GM23248 (cell line): ENCODE data around the gene CDH4. TPM values are rescaled to one million over a fixed set of nuclear protein-coding genes. Genes with fewer than 3 reads are reported as not detected.

Source experiments
- DNase-seq: peaks from one replicate; pipeline ENCODE4 v3.0.0-alpha.2; 2015
- H2AFZ ChIP-seq: fragments of 200-600 bp; sonication (generic); 2 replicates; pipeline ENCODE4 v1.6.1; 2016; ENCODE audit warnings: antibody characterized with exemption
- H3F3A ChIP-seq: fragments of 200-600 bp; sonication (generic); 2 replicates; pipeline ENCODE4 v1.6.1; 2016; ENCODE audit warnings: mild to moderate bottlenecking, antibody characterized with exemption, mixed run types; ENCODE audit not compliant: insufficient read depth
- H3K27ac ChIP-seq: fragments of 200-600 bp; sonication (generic); 2 replicates; pipeline ENCODE4 v1.5.1; 2016; ENCODE audit warnings: mild to moderate bottlenecking
- H3K27me3 ChIP-seq: fragments of 200-600 bp; sonication (generic); replicated peaks from 2 replicates; pipeline ENCODE4 v1.6.1; 2016; ENCODE audit warnings: mild to moderate bottlenecking; ENCODE audit not compliant: insufficient read depth
- H3K36me3 ChIP-seq: fragments of 200-600 bp; sonication (generic); 2 replicates; pipeline ENCODE4 v1.6.1; 2016; ENCODE audit warnings: low read depth, mild to moderate bottlenecking
- H3K4me1 ChIP-seq: fragments of 200-600 bp; sonication (generic); 2 replicates; pipeline ENCODE4 v1.6.1; 2016; ENCODE audit warnings: mild to moderate bottlenecking; ENCODE audit not compliant: insufficient read depth
- H3K4me2 ChIP-seq: fragments of 200-600 bp; sonication (generic); one replicate; pipeline ENCODE4 v1.6.1; 2016; ENCODE audit warnings: mild to moderate bottlenecking; ENCODE audit not compliant: unreplicated experiment
- H3K4me3 ChIP-seq: fragments of 200-600 bp; sonication (generic); 2 replicates; pipeline ENCODE4 v1.5.1; 2016; ENCODE audit warnings: mild to moderate bottlenecking
- H3K79me2 ChIP-seq: fragments of 200-600 bp; sonication (generic); 2 replicates; pipeline ENCODE4 v1.6.1; 2016; ENCODE audit warnings: mild to moderate bottlenecking; ENCODE audit not compliant: insufficient read depth
- H3K9ac ChIP-seq: fragments of 200-600 bp; sonication (generic); 2 replicates; pipeline ENCODE4 v1.6.1; 2016; ENCODE audit warnings: mild to moderate bottlenecking
- H3K9me2 ChIP-seq: fragments of 200-600 bp; sonication (generic); 2 replicates; pipeline ENCODE4 v1.6.1; 2016; ENCODE audit warnings: mixed run types, mild to moderate bottlenecking, moderate library complexity; ENCODE audit not compliant: insufficient read depth
- H3K9me3 ChIP-seq: fragments of 200-600 bp; sonication (generic); one replicate; pipeline ENCODE4 v1.6.1; 2017; ENCODE audit warnings: low read depth
- H4K20me1 ChIP-seq: fragments of 200-600 bp; sonication (generic); 2 replicates; pipeline ENCODE4 v1.6.0; 2016; ENCODE audit not compliant: insufficient read depth
- EZH2 ChIP-seq: fragments of 200-600 bp; sonication (generic); IDR thresholded peaks from 2 replicates; pipeline ENCODE4 v1.6.1; 2018; ENCODE audit warnings: antibody characterized with exemption, mild to moderate bottlenecking; ENCODE audit not compliant: insufficient read depth, poor library complexity, severe bottlenecking
- EZH2phosphoT487 ChIP-seq: fragments of 200-600 bp; sonication (generic); IDR thresholded peaks from 2 replicates; pipeline ENCODE4 v1.6.1; 2018; ENCODE audit warnings: antibody characterized with exemption, moderate library complexity, mild to moderate bottlenecking, low read depth; ENCODE audit not compliant: insufficient read depth
- WGBS, 2 experiments: methylation state at CpG; one replicate each; pipeline ENCODE4 v1.1.6; 2015 to 2017; ENCODE audit warnings: low lambda C conversion rate in 2 of 2, low coverage in 1 of 2; ENCODE audit errors: missing lambda C conversion rate in 2 of 2; 5-methylcytosine and 5-hydroxymethylcytosine counted together
- in situ Hi-C: fragments of 300-500 bp; cut with MboI; formaldehyde crosslinking; loops from 2 replicates; pipeline ENCODE4 v1.15.0; 2020
- polyA plus RNA-seq: library from polyadenylated mRNA; unstranded; fragments of >200 nt; fragmentation: Nextera tagmentation; extraction: Ambion mirVana; gene quantifications from 2 replicates; pipeline ENCODE4 v1.2.1, GENCODE V29; 2016
- total RNA-seq: library from RNA; depleted of rRNA; stranded (reverse); fragments of >200 nt; shearing (Covaris generic); gene quantifications from 2 replicates; pipeline ENCODE4 v1.2.3, GENCODE V29; 2014

The CDH4 gene
- total and polyA plus RNA-seq, 2 experiments from 2014 or later, result 1.1 to 3.9 TPM

GRCh38 chr20:61640871-61641245 lies 388.8 kb downstream of the CDH4 start:
- 37 to 48% methylated on average over 11 of the region's 11 CpGs for WGBS, 2 experiments
- in situ Hi-C loops, result no loop called here
- no peaks in the 10 kb centered on the region for H4K20me1 ChIP-seq

GRCh38 chr20:61643656-61644377 lies 391.8 kb downstream of the CDH4 start:
- no peaks in the 10 kb centered on the region for H3K79me2 ChIP-seq
- H3K9me3 ChIP-seq, result no peaks in the 10 kb centered on the region
- no peaks in the 10 kb centered on the region for H3K9me2 ChIP-seq
- no peak overlapping the region for H3K9ac ChIP-seq
- 22 to 26% methylated on average over 12 of the region's 12 CpGs for WGBS, 2 experiments
- in situ Hi-C loops, result no loop called here
- no peak overlapping the region for H3K4me2 ChIP-seq
- H3K4me3 ChIP-seq, result no peak overlapping the region
- no peaks in the 10 kb centered on the region; the same call in 1 of the 2 replicates for H3K4me1 ChIP-seq
- TF ChIP-seq EZH2phosphoT487 (no peak), EZH2 (no peak)
- no peak for DNase-seq
- no peaks in the 10 kb centered on the region for H3F3A ChIP-seq
- H2AFZ ChIP-seq, result no peak overlapping the region
- no peaks in the 10 kb centered on the region for H3K36me3 ChIP-seq
- no peak overlapping the region for H3K27ac ChIP-seq
- no peaks in the 10 kb centered on the region for H3K27me3 ChIP-seq
- H4K20me1 ChIP-seq, result no peaks in the 10 kb centered on the region

More at GRCh38 chr20:61640871-61641245, 388.8 kb downstream of the CDH4 start:
- Histone ChIP-seq H3K79me2 (no peaks in the 10 kb centered on the region), H3K36me3 (no peaks in the 10 kb centered on the region), H3F3A (no peaks in the 10 kb centered on the region), H3K4me3 (no peak overlapping the region), H3K4me2 (no peak overlapping the region), H3K27me3 (no peaks in the 10 kb centered on the region; the same call in 1 of the 2 replicates), H3K9me3 (no peaks in the 10 kb centered on the region), H3K4me1 (no peaks in the 10 kb centered on the region; the same call in 1 of the 2 replicates), H2AFZ (no peak overlapping the region), H3K9me2 (no peaks in the 10 kb centered on the region), H3K9ac (no peak overlapping the region), H3K27ac (no peak overlapping the region)
- TF ChIP-seq EZH2, result no peak
- TF ChIP-seq EZH2phosphoT487, result no peak
- DNase-seq, result no peak

- H3K9ac ChIP-seq, result no peak overlapping the region
- in situ Hi-C loops, result no loop called here
Observed at GRCh38 chr20:61644378-61645076, 392.5 kb downstream of the CDH4 start.

GRCh38 chr20:61645732-61646131 lies 393.7 kb downstream of the CDH4 start:
- no peak for TF ChIP-seq EZH2
- no peak for TF ChIP-seq EZH2phosphoT487
- no peaks in the 10 kb centered on the region for H3K27me3 ChIP-seq
- no peaks in the 10 kb centered on the region for H3K9me3 ChIP-seq
- H3K79me2 ChIP-seq, result no peaks in the 10 kb centered on the region
- WGBS, 2 experiments, result 71 to 75% methylated on average over 1 of the region's 1 CpG
- H3F3A ChIP-seq, result no peaks in the 10 kb centered on the region
- no peak overlapping the region for H3K4me2 ChIP-seq
- H3K9me2 ChIP-seq, result no peaks in the 10 kb centered on the region
- H3K4me3 ChIP-seq, result no peak overlapping the region
- DNase-seq, result no peak
- H3K36me3 ChIP-seq, result no peaks in the 10 kb centered on the region
- in situ Hi-C loops, result no loop called here
- no peak overlapping the region for H2AFZ ChIP-seq
- no peaks in the 10 kb centered on the region for H4K20me1 ChIP-seq
- H3K27ac ChIP-seq, result no peak overlapping the region
- no peaks in the 10 kb centered on the region for H3K4me1 ChIP-seq
- no peak overlapping the region for H3K9ac ChIP-seq

More at GRCh38 chr20:61644378-61645076, 392.5 kb downstream of the CDH4 start:
- H3K4me3 ChIP-seq, result no peak overlapping the region
- H3K4me2 ChIP-seq, result no peak overlapping the region
- no peak for TF ChIP-seq EZH2phosphoT487
- TF ChIP-seq EZH2, result no peak
- H3K36me3 ChIP-seq, result no peaks in the 10 kb centered on the region
- H3F3A ChIP-seq, result no peaks in the 10 kb centered on the region
- no peak overlapping the region for H2AFZ ChIP-seq
- H4K20me1 ChIP-seq, result no peaks in the 10 kb centered on the region
- no peaks in the 10 kb centered on the region for H3K9me3 ChIP-seq
- no peaks in the 10 kb centered on the region for H3K9me2 ChIP-seq
- WGBS, 2 experiments, result 43 to 53% methylated on average over 25 of the region's 25 CpGs
- no peaks in the 10 kb centered on the region for H3K27me3 ChIP-seq
- no peaks in the 10 kb centered on the region; the same call in 1 of the 2 replicates for H3K4me1 ChIP-seq
- H3K79me2 ChIP-seq, result no peaks in the 10 kb centered on the region
- no peak overlapping the region for H3K27ac ChIP-seq
- no peak for DNase-seq
